T-helper 2 cell treated with Interferon-gamma antibody and Interleukin-4, amounts not matched to agents 5 μg/mL and 100 μg/mL, for 36 hours (primary cell): ENCODE results near the gene DENND2C.

Experiments
- DNase-seq: peaks from one replicate; pipeline ENCODE4 v3.0.0; 2021; ENCODE audit warnings: low spot score
- H3K27ac Mint-ChIP-seq: one replicate; pipeline ENCODE4 v1.8.0; 2021; ENCODE audit warnings: mild to moderate bottlenecking, mixed read lengths
- H3K27me3 Mint-ChIP-seq: one replicate; pipeline ENCODE4 v1.8.0; 2021; ENCODE audit warnings: low read depth, mixed read lengths
- H3K36me3 Mint-ChIP-seq: one replicate; pipeline ENCODE4 v1.8.0; 2021; ENCODE audit warnings: low read depth, mixed read lengths
- H3K4me1 Mint-ChIP-seq: one replicate; pipeline ENCODE4 v1.8.0; 2021; ENCODE audit warnings: low read depth, mixed read lengths
- H3K4me3 Mint-ChIP-seq: one replicate; pipeline ENCODE4 v1.8.0; 2022; ENCODE audit warnings: mild to moderate bottlenecking, moderate library complexity, mixed read lengths
- H3K9me3 Mint-ChIP-seq: one replicate; pipeline ENCODE4 v1.8.0; 2021; ENCODE audit warnings: mixed read lengths

Gene DENND2C

GRCh38 chr1:114609826-114610225 is 60.0 kb downstream of the DENND2C start:
- Mint-ChIP-seq H3K4me3 (no peak overlapping the region), H3K36me3 (no peaks in the 10 kb centered on the region), H3K9me3 (no peaks in the 10 kb centered on the region), H3K27me3 (peaks cover 3% of the 10 kb centered on the region), H3K4me1 (no peaks in the 10 kb centered on the region), H3K27ac (no peak overlapping the region)
- no peak for DNase-seq

- Mint-ChIP-seq H3K9me3 (no peaks in the 10 kb centered on the region), H3K4me1 (no peaks in the 10 kb centered on the region), H3K4me3 (no peak overlapping the region), H3K27ac (no peak overlapping the region), H3K36me3 (no peaks in the 10 kb centered on the region), H3K27me3 (peaks cover 9% of the 10 kb centered on the region)
- DNase-seq: no peak
Observed at GRCh38 chr1:114609026-114609425, 60.8 kb downstream of the DENND2C start.

GRCh38 chr1:114607223-114607622 is 62.6 kb downstream of the DENND2C start:
- Mint-ChIP-seq H3K4me3 (no peak overlapping the region), H3K4me1 (no peaks in the 10 kb centered on the region), H3K27me3 (peaks cover 6% of the 10 kb centered on the region), H3K27ac (no peak overlapping the region), H3K36me3 (no peaks in the 10 kb centered on the region), H3K9me3 (no peaks in the 10 kb centered on the region)
- DNase-seq: no peak

- Mint-ChIP-seq H3K27me3 (peaks cover 5% of the 10 kb centered on the region), H3K4me1 (no peaks in the 10 kb centered on the region), H3K4me3 (no peak overlapping the region), H3K27ac (no peak overlapping the region), H3K36me3 (no peaks in the 10 kb centered on the region), H3K9me3 (no peaks in the 10 kb centered on the region)
- DNase-seq: no peak
Observed at GRCh38 chr1:114597949-114598348, 71.9 kb downstream of the DENND2C start.

- Mint-ChIP-seq H3K9me3 (no peaks in the 10 kb centered on the region), H3K27ac (no peak overlapping the region), H3K4me1 (no peaks in the 10 kb centered on the region)
Observed at GRCh38 chr1:114595602-114596001, 74.2 kb downstream of the DENND2C start.

GRCh38 chr1:114594046-114594445 is 75.8 kb downstream of the DENND2C start:
- Mint-ChIP-seq H3K36me3 (no peaks in the 10 kb centered on the region), H3K27me3 (peaks cover 8% of the 10 kb centered on the region), H3K4me3 (no peak overlapping the region), H3K9me3 (no peaks in the 10 kb centered on the region), H3K27ac (no peak overlapping the region), H3K4me1 (no peaks in the 10 kb centered on the region)
- DNase-seq: no peak

More at GRCh38 chr1:114595602-114596001, 74.2 kb downstream of the DENND2C start:
- Mint-ChIP-seq H3K4me3 (no peak overlapping the region), H3K27me3 (peaks cover 6% of the 10 kb centered on the region), H3K36me3 (no peaks in the 10 kb centered on the region)
- DNase-seq: no peak

- Mint-ChIP-seq H3K36me3 (no peaks in the 10 kb centered on the region), H3K4me1 (no peaks in the 10 kb centered on the region), H3K27me3 (peaks cover 13% of the 10 kb centered on the region), H3K9me3 (no peaks in the 10 kb centered on the region), H3K4me3 (no peak overlapping the region), H3K27ac (no peak overlapping the region)
- no peak for DNase-seq
Observed at GRCh38 chr1:114589122-114589521, 80.7 kb downstream of the DENND2C start.

- Mint-ChIP-seq H3K27me3 (peaks cover 10% of the 10 kb centered on the region), H3K27ac (no peak overlapping the region), H3K4me3 (no peak overlapping the region), H3K4me1 (no peaks in the 10 kb centered on the region), H3K36me3 (no peaks in the 10 kb centered on the region), H3K9me3 (no peaks in the 10 kb centered on the region)
- no peak for DNase-seq
Observed at GRCh38 chr1:114588196-114588689, 81.6 kb downstream of the DENND2C start.

GRCh38 chr1:114587203-114587991 is 82.5 kb downstream of the DENND2C start:
- no peak for DNase-seq
- H3K4me3 Mint-ChIP-seq: no peak overlapping the region
- peaks cover 10% of the 10 kb centered on the region for H3K27me3 Mint-ChIP-seq
- H3K4me1 Mint-ChIP-seq: peaks cover 5% of the 10 kb centered on the region
- H3K27ac Mint-ChIP-seq: no peak overlapping the region
- H3K9me3 Mint-ChIP-seq: peaks cover 4% of the 10 kb centered on the region
- H3K36me3 Mint-ChIP-seq: no peaks in the 10 kb centered on the region

GRCh38 chr1:114586513-114587047 is 83.3 kb downstream of the DENND2C start:
- peaks cover 8% of the 10 kb centered on the region for H3K9me3 Mint-ChIP-seq
- H3K4me1 Mint-ChIP-seq: peaks cover 12% of the 10 kb centered on the region
- no peak for DNase-seq
- H3K36me3 Mint-ChIP-seq: peaks cover 4% of the 10 kb centered on the region
- no peak overlapping the region for H3K4me3 Mint-ChIP-seq
- H3K27ac Mint-ChIP-seq: no peak overlapping the region
- peaks cover 10% of the 10 kb centered on the region for H3K27me3 Mint-ChIP-seq

GRCh38 chr1:114585231-114585630 is 84.6 kb downstream of the DENND2C start:
- H3K9me3 Mint-ChIP-seq: peaks cover 8% of the 10 kb centered on the region
- peaks cover 14% of the 10 kb centered on the region for H3K4me1 Mint-ChIP-seq
- DNase-seq: no peak
- peaks cover 10% of the 10 kb centered on the region for H3K27me3 Mint-ChIP-seq
- H3K36me3 Mint-ChIP-seq: peaks cover 5% of the 10 kb centered on the region
- H3K27ac Mint-ChIP-seq: no peak overlapping the region
- H3K4me3 Mint-ChIP-seq: no peak overlapping the region

- H3K27me3 Mint-ChIP-seq: peaks cover 3% of the 10 kb centered on the region
- H3K4me1 Mint-ChIP-seq: peaks cover 20% of the 10 kb centered on the region
- DNase-seq: peak; percentile 95
- H3K4me3 Mint-ChIP-seq: peak within 1 kb of the TSS; percentile 94
- H3K36me3 Mint-ChIP-seq: peaks cover 22% of the 10 kb centered on the region
- H3K9me3 Mint-ChIP-seq: peaks cover 8% of the 10 kb centered on the region
- peak within 1 kb of the TSS; percentile 94 for H3K27ac Mint-ChIP-seq
Observed at GRCh38 chr1:114581335-114582287, 88.2 kb downstream of the DENND2C start, which contains the start of gene BCAS2. Gene BCAS2, minus strand, starts transcription at chr1:114581615. Its CDS starts 24 bp downstream, at chr1:114581591.

GRCh38 chr1:114574365-114574764 is 95.5 kb downstream of the DENND2C start:
- Mint-ChIP-seq H3K27ac (no peak overlapping the region), H3K4me1 (peaks cover 8% of the 10 kb centered on the region), H3K27me3 (no peaks in the 10 kb centered on the region), H3K4me3 (no peak overlapping the region), H3K36me3 (peaks cover 50% of the 10 kb centered on the region), H3K9me3 (no peaks in the 10 kb centered on the region)
- no peak for DNase-seq

GRCh38 chr1:114564141-114564540 is 105.7 kb downstream of the DENND2C start:
- no peak for DNase-seq
- peaks cover 46% of the 10 kb centered on the region for H3K36me3 Mint-ChIP-seq
- H3K9me3 Mint-ChIP-seq: no peaks in the 10 kb centered on the region
- H3K4me1 Mint-ChIP-seq: no peaks in the 10 kb centered on the region
- no peak overlapping the region for H3K27ac Mint-ChIP-seq
- H3K27me3 Mint-ChIP-seq: no peaks in the 10 kb centered on the region
- H3K4me3 Mint-ChIP-seq: no peak overlapping the region
